Nephron (organoid): ENCODE measurements around the gene UPP2.

Experiments used
- H3K27ac Mint-ChIP-seq, 3 experiments: 2 replicates each; pipeline ENCODE4 v1.8.0; 2020; ENCODE audit warnings: mixed read lengths in 3 of 3, mild to moderate bottlenecking in 2 of 3, moderate library complexity in 1 of 3
- H3K27me3 Mint-ChIP-seq: 2 replicates; pipeline ENCODE4 v1.8.0; 2021; ENCODE audit warnings: low read depth, mild to moderate bottlenecking, moderate library complexity, mixed read lengths
- H3K36me3 Mint-ChIP-seq: 2 replicates; pipeline ENCODE4 v1.8.0; 2020; ENCODE audit warnings: low read depth, mixed read lengths
- H3K4me1 Mint-ChIP-seq: 2 replicates; pipeline ENCODE4 v1.8.0; 2020; ENCODE audit warnings: mixed read lengths
- H3K4me3 Mint-ChIP-seq, 3 experiments: 2 replicates each; pipeline ENCODE4 v1.8.0; 2020; ENCODE audit warnings: mild to moderate bottlenecking in 3 of 3, mixed read lengths in 3 of 3, moderate library complexity in 2 of 3
- H3K9me3 Mint-ChIP-seq: 2 replicates; pipeline ENCODE4 v1.8.0; 2020; ENCODE audit warnings: mixed read lengths
- CTCF ChIP-seq, 3 experiments: fragments of 200-600 bp; sonication (generic); IDR thresholded peaks; one replicate each; pipeline ENCODE4 v1.5.0; 2021; ENCODE audit warnings: antibody characterized with exemption in 3 of 3; ENCODE audit not compliant: unreplicated experiment in 3 of 3

UPP2 gene

GRCh38 chr2:158143703-158144360 lies 42.2 kb downstream of the UPP2 start:
- Mint-ChIP-seq H3K36me3 (peaks cover 6% of the 10 kb centered on the region), H3K27ac (no peak overlapping the region), H3K4me3 (no peak overlapping the region), H3K4me1 (no peaks in the 10 kb centered on the region), H3K27me3 (no peaks in the 10 kb centered on the region), H3K9me3 (peaks cover 28% of the 10 kb centered on the region)
- no peak for TF ChIP-seq CTCF (IDR thresholded peaks at IDR 0.05; ENCODE audit: unreplicated experiment in 3 of 3)

- Mint-ChIP-seq H3K4me3 (no peak overlapping the region), H3K9me3 (peaks cover 28% of the 10 kb centered on the region), H3K27me3 (no peaks in the 10 kb centered on the region), H3K4me1 (no peaks in the 10 kb centered on the region), H3K36me3 (peaks cover 6% of the 10 kb centered on the region), H3K27ac (no peak overlapping the region)
- no peak for TF ChIP-seq CTCF (IDR thresholded peaks at IDR 0.05; ENCODE audit: unreplicated experiment in 3 of 3)
Observed at GRCh38 chr2:158144914-158145625, 43.4 kb downstream of the UPP2 start.

DNA sequence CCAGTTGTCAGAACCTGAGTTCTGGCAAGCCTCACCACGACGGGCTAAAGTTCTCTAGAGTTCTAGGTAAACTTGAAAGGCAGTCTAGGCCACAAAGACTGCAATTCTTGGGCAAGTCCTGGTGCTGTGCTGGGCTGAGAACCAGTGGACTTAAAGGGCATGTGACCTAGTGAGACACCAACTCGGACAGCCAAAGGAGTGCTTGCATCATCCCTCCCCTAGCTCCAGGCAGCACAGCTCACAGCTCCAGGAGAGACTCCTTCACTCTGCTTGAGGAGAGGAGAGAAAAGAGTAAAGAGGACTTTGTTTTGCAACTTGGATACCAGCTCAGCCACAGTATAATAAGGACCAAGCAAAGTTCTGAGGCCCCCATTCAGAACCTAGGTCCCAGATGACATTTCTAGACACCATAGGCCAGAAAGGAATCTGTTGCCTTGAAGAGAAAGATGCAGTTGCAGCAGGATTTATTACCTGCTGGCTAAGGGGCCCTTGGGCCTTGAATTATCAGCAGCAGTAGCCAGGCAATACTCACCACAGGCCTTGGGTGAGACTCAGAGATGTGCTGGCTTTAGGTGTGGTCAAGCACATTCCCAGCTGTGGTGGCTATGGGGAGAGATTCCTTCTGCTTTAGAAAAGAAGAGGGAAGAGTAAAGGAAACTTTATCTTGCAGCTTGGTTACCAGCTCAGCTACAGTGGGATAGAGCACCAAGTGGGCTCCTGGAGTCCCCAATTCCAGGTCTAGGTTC lies 51.8 kb downstream of the UPP2 start:
- H3K36me3 Mint-ChIP-seq = no peaks in the 10 kb centered on the region
- no peaks in the 10 kb centered on the region for H3K27me3 Mint-ChIP-seq

DNA sequence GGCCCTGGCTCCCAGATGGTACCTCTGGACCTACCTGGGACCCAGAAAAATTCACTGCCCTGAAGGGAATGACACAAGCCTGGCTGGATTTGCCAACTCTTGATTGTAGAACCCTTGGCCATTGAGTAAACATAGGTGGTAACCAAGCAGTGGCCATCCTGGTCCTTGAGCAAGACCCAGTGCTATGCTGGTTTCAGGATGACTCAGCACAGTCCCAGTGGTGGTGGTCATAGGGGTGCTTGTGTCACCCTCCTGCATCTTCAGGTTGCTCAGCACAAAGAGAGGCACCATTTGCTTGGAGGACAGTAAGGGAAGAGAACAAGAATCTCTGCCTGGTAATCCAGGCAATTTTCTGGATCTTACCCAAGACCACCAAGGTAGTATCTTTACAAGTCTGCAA lies 52.9 kb downstream of the UPP2 start:
- Mint-ChIP-seq H3K27ac (no peak overlapping the region), H3K4me3 (no peak overlapping the region), H3K27me3 (no peaks in the 10 kb centered on the region), H3K4me1 (no peaks in the 10 kb centered on the region), H3K36me3 (no peaks in the 10 kb centered on the region), H3K9me3 (no peaks in the 10 kb centered on the region)
- TF ChIP-seq CTCF (IDR thresholded peaks at IDR 0.05; ENCODE audit: unreplicated experiment in 3 of 3) = no peak

More for the DNA sequence above, 51.8 kb downstream of the UPP2 start:
- no peak overlapping the region for H3K4me3 Mint-ChIP-seq
- H3K4me1 Mint-ChIP-seq = no peaks in the 10 kb centered on the region
- TF ChIP-seq CTCF (IDR thresholded peaks at IDR 0.05; ENCODE audit: unreplicated experiment in 3 of 3) = no peak
- H3K27ac Mint-ChIP-seq = no peak overlapping the region
- H3K9me3 Mint-ChIP-seq = peaks cover 2% of the 10 kb centered on the region

GRCh38 chr2:158172719-158173118 lies 71.0 kb downstream of the UPP2 start:
- TF ChIP-seq CTCF (IDR thresholded peaks at IDR 0.05; ENCODE audit: unreplicated experiment in 3 of 3) = no peak
- Mint-ChIP-seq H3K27ac (no peak overlapping the region), H3K9me3 (no peaks in the 10 kb centered on the region), H3K4me3 (no peak overlapping the region), H3K27me3 (no peaks in the 10 kb centered on the region), H3K36me3 (no peaks in the 10 kb centered on the region), H3K4me1 (no peaks in the 10 kb centered on the region)
